HEK293T (cell line): Measurements from ENCODE around the gene CWC25.

Experiments
- CTCF ChIA-PET: fragments of 350-600 bp; formaldehyde crosslinking; extraction: SDS; loops from one replicate; lab custom pipeline; 2021; ENCODE audit warnings: antibody characterized with exemption, inconsistent platforms; lab: Yijun Ruan, JAX
- POLR2A ChIA-PET: fragments of 350-600 bp; formaldehyde crosslinking; extraction: SDS; loops from one replicate; lab custom pipeline; 2020; ENCODE audit warnings: antibody characterized with exemption, inconsistent platforms; lab: Yijun Ruan, JAX
- DNase-seq: peaks from one replicate; pipeline ENCODE4 v3.0.0; 2012; ENCODE audit warnings: mixed read lengths; ENCODE audit errors: extremely low spot score
- ARNT ChIP-seq: fragments of 450-650 bp; IDR thresholded peaks from 2 replicates; pipeline ENCODE4 v1.6.1; 2017; ENCODE audit warnings: mild to moderate bottlenecking
- BHLHE40 ChIP-seq: fragments of 450-650 bp; IDR thresholded peaks from 2 replicates; pipeline ENCODE4 v1.6.1; 2016; ENCODE audit warnings: mild to moderate bottlenecking, moderate library complexity, borderline replicate concordance
- CTBP1 ChIP-seq: fragments of 450-650 bp; IDR thresholded peaks from 2 replicates; pipeline ENCODE4 v1.6.1; 2016; ENCODE audit warnings: borderline replicate concordance
- ELF4 ChIP-seq: fragments of 450-650 bp; IDR thresholded peaks from 2 replicates; pipeline ENCODE4 v1.6.1; 2017; ENCODE audit warnings: antibody characterized with exemption
- FOXA1 ChIP-seq: fragments of 450-650 bp; IDR thresholded peaks from 2 replicates; pipeline ENCODE4 v1.6.1; 2016; ENCODE audit warnings: mild to moderate bottlenecking
- FOXK2 ChIP-seq: fragments of 450-650 bp; IDR thresholded peaks from 2 replicates; pipeline ENCODE4 v1.6.1; 2016; ENCODE audit warnings: mild to moderate bottlenecking
- FOXM1 ChIP-seq: fragments of 450-650 bp; IDR thresholded peaks from 2 replicates; pipeline ENCODE4 v1.6.1; 2017; ENCODE audit warnings: mild to moderate bottlenecking, borderline replicate concordance
- HDGF ChIP-seq: fragments of 450-650 bp; IDR thresholded peaks from 2 replicates; pipeline ENCODE4 v1.6.1; 2017; ENCODE audit warnings: antibody characterized with exemption, borderline replicate concordance
- L3MBTL2 ChIP-seq: fragments of 450-650 bp; conservative IDR thresholded peaks from 2 replicates; pipeline ENCODE4 v1.6.1; 2016; ENCODE audit warnings: mild to moderate bottlenecking
- LEF1 ChIP-seq: fragments of 450-650 bp; IDR thresholded peaks from 2 replicates; pipeline ENCODE4 v1.6.1; 2017; ENCODE audit warnings: mild to moderate bottlenecking, borderline replicate concordance
- NFRKB ChIP-seq: fragments of 450-650 bp; IDR thresholded peaks from 2 replicates; pipeline ENCODE4 v1.6.1; 2016; ENCODE audit warnings: mild to moderate bottlenecking, moderate library complexity
- PKNOX1 ChIP-seq: fragments of 450-650 bp; IDR thresholded peaks from 2 replicates; pipeline ENCODE4 v1.6.1; 2016
- SP1 ChIP-seq: fragments of 450-650 bp; IDR thresholded peaks from 2 replicates; pipeline ENCODE4 v1.6.1; 2017
- SUZ12 ChIP-seq: fragments of 450-650 bp; IDR thresholded peaks from 2 replicates; pipeline ENCODE4 v1.6.1; 2016; ENCODE audit warnings: mild to moderate bottlenecking
- TARDBP ChIP-seq: fragments of 450-650 bp; IDR thresholded peaks from 2 replicates; pipeline ENCODE4 v1.6.1; 2016
- ZNF384 ChIP-seq: fragments of 450-650 bp; IDR thresholded peaks from 2 replicates; pipeline ENCODE4 v1.6.1; 2016

Gene CWC25

GRCh38 chr17:38870259-38871165, 45.4 kb upstream of the CWC25 start:
- no peak for TF ChIP-seq LEF1
- TF ChIP-seq SUZ12: no peak
- TF ChIP-seq CTBP1: no peak
- no peak for TF ChIP-seq PKNOX1
- TF ChIP-seq TARDBP: no peak
- no peak for TF ChIP-seq ELF4
- no peak for TF ChIP-seq FOXA1
- no peak for TF ChIP-seq L3MBTL2
- TF ChIP-seq BHLHE40: no peak
- TF ChIP-seq ARNT: no peak
- TF ChIP-seq SP1: no peak
- no peak for TF ChIP-seq FOXK2
- no peak for TF ChIP-seq NFRKB
- TF ChIP-seq ZNF384: no peak
- TF ChIP-seq FOXM1: no peak
- no peak for TF ChIP-seq HDGF
- DNase-seq: no peak
- ChIA-PET POLR2A (interaction anchor here (0.8 to 8.4 kb wide), 27 partner anchors 9 to 329 kb away, joined by 3 to 125 read pairs (median 5); partner anchors contain the start of genes CWC25, MLLT6, PSMB3 and RPL19), CTCF (interaction anchor here (0.6 to 1.5 kb wide), 3 partner anchors 10 to 283 kb away, joined by 3 to 5 read pairs (median 3); no protein-coding TSS in a partner anchor)

DNA sequence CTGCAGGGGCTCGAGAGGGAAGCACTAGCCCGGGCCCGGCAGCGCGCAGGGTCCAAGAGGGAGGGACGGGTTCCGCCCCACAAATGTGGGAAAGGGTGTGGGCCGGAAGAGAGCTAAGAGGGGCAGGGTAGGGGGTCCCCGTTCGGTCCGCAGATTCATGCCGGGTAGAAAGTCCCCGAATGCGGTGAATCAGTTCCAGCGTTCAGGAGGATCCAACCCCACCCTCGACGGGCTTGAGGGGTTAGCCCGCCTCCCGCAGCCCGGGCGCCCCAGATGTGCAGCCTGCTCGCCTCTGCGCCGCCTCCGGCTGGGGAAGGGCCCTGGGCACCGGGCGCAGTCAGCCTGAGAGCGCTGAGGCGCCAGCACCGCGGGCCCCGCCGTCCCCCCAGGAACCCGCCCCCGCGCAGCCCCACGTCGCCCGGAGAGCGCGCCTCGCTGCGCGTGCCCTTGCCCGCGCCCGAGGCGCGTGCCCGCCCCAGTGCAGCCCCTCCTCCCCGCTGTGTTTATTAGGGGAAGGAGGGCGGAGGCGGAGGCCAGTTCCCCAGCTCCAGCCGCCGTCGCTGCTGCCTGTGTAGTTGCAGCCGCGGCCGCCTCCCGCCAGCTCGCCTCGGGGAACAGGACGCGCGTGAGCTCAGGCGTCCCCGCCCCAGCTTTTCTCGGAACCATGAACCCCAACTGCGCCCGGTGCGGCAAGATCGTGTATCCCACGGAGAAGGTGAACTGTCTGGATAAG, 44.6 kb upstream of the CWC25 start, which contains the start of gene LASP1:
Gene LASP1 (plus strand): TSS at position 533 of the 733 bp plus-strand sequence. CDS start 132 bp downstream, at position 665.
- CTCF ChIA-PET: interaction anchor here (0.6 to 1.3 kb wide), 3 partner anchors 11 to 284 kb away, joined by 3 read pairs; no protein-coding TSS in a partner anchor
- DNase-seq: peak; percentile 76
- POLR2A ChIA-PET: interaction anchor here (0.9 to 8.4 kb wide), 24 partner anchors 8 to 305 kb away, joined by 3 to 125 read pairs (median 5); partner anchors contain the start of genes MLLT6, PSMB3 and RPL23
- TF ChIP-seq BHLHE40 (no peak), FOXM1 (no peak), SUZ12 (no peak), PKNOX1 (no peak), L3MBTL2 (no peak), ARNT (no peak), NFRKB (no peak), ELF4 (no peak), HDGF (no peak), FOXA1 (no peak)

DNA sequence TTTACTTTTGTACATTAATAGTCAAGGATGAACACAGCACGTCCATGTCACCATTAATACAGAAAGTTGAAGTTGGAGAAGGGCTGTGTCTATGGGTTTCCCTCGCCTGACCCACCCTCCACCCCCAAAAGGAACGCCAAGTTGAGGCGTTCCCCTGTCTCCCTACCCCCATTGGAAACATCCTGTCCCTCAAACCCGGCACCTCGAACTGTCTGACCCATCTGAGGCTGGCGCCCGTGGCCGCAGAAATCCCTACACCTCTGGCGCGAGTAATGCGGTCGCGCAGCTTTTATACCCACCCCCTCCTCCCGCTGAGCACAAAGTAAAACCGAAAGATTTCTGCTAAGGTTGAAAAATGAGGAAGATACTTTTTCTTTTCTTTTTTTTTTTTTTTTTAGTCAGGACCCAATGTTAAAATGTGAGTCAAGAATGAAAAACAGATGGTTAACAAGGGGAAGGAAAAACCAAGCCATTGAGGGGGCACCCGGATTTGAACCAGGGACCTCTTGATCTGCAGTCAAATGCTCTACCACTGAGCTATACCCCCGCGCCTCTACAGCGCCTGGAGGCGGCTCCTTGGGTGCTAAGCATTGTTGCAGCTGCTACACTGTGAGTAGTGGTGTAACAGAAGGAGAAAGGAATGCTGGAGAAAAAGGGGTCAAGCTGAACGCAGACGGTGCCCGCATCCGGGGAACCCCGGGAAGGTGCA, 43.9 kb upstream of the CWC25 start:
- DNase-seq: peak; percentile 60
- CTCF ChIA-PET: interaction anchor here (0.7 to 1.3 kb wide), 3 partner anchors 60 to 284 kb away, joined by 3 to 5 read pairs (median 3); no protein-coding TSS in a partner anchor
- TF ChIP-seq ARNT (peak; percentile 58; the same call in 1 of the 2 replicates), TARDBP (no peak)
- POLR2A ChIA-PET: interaction anchor here (0.5 to 8.4 kb wide), 23 partner anchors 8 to 305 kb away, joined by 3 to 125 read pairs (median 5); partner anchors contain the start of genes MLLT6, PSMB3 and RPL23

DNA sequence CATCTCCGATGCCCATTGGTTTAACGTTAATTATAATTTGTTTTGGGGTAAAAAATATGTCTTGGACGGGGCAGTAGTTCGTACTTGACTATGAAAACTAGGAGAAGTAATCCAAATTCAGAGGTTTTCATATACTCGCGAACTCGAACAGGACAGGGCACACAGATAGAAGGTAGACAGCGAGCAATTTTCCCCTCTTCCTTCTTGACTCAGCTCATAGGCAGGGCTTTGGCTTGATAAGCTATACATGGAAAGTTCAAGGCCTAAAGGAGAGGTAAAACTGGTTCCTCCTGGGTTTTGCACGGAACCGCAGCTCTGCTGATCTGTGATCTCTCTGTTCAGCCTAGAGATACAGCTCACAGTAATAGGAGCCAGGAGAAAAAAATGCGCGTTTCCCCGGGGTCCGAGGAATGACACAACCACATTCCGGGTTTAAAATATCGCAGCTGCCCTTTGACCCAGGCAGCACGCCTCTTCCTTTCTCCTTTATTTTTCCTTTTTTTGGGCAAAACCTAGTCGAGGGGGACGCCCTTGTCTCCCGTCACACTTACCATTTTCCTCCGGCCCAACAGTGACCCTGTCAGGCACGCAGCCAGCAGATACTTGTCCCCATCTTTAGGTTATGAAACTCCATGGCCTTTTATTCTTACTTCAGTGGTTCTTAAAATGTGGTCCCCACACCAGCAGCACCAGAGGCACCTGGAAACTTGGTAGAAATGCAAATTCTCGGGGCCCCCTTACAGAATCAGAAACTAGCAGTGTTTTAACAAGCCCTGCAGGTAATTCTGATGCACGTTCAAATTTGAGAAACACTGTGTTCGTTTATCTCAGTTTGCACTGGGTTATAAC, 43.1 kb upstream of the CWC25 start:
- no peak for DNase-seq
- TF ChIP-seq FOXA1 (no peak), ZNF384 (no peak), ARNT (no peak), SP1 (no peak)
- CTCF ChIA-PET: interaction anchor here (0.8 to 1.0 kb wide), 3 partner anchors 13 to 296 kb away, joined by 3 to 5 read pairs (median 4); no protein-coding TSS in a partner anchor
- POLR2A ChIA-PET: interaction anchor here (0.5 to 8.4 kb wide), 7 partner anchors 14 to 285 kb away, joined by 3 to 125 read pairs (median 6); partner anchors contain the start of genes PSMB3 and RPL23

DNA sequence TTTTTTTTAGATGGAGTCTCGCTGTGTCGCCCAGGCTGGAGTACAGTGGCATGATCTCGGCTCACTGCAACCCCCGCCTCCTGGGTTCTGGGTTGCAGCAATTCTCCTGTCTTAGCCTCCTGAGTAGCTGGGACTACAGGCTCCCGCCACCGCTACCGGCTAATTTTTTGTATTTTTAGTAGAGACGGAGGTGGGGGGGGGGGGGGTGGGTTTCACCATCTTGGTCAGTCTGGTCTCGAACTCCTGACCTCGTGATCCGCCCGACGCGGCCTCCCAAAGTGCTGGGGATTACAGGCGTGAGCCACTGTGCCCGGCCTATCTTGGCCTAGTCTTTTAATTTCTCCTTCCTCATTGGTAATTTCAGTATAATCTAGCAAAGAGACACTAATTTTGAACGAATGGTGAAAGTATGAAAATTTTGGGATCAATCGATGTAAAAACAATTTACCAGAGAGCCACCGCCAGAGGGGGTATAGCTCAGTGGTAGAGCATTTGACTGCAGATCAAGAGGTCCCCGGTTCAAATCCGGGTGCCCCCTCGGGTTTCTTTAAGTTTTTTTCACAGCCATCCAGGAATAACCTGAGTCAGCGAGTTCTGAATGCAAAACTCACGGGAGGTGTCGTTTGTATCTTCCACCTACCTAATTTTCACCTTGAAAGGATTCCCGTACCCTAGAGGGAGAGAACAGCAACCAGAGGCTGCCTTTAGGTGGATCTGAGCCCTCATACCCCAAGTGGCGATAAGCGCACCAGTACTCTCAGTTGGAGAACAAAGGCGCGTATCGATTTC, 42.3 kb upstream of the CWC25 start:
- ChIA-PET CTCF (interaction anchor here (0.8 to 1.1 kb wide), 4 partner anchors 12 to 297 kb away, joined by 3 to 6 read pairs (median 4); no protein-coding TSS in a partner anchor), POLR2A (interaction anchor here (1.0 to 8.4 kb wide), 6 partner anchors 13 to 286 kb away, joined by 3 to 125 read pairs (median 6); partner anchors contain the start of genes PSMB3 and RPL23)
- TF ChIP-seq FOXK2 (no peak), FOXM1 (no peak), FOXA1 (no peak), HDGF (no peak), CTBP1 (no peak), NFRKB (no peak), ARNT (no peak), PKNOX1 (no peak), ELF4 (no peak), SP1 (no peak), ZNF384 (no peak; the same call in 1 of the 2 replicates), SUZ12 (no peak), LEF1 (no peak), TARDBP (no peak)
- DNase-seq: no peak
